ENCODE results near the gene TNFRSF12A. TPM values are rescaled to one million over a fixed set of nuclear protein-coding genes. Genes with fewer than 3 reads are reported as not detected.

TNFRSF12A gene
- total and polyA plus RNA-seq, 9 of the 15 experiments (the other 6 are each of a cell fraction or from before 2014, with no cell fraction given): 0.41 to 61.8 (median 26.5) TPM

DNA sequence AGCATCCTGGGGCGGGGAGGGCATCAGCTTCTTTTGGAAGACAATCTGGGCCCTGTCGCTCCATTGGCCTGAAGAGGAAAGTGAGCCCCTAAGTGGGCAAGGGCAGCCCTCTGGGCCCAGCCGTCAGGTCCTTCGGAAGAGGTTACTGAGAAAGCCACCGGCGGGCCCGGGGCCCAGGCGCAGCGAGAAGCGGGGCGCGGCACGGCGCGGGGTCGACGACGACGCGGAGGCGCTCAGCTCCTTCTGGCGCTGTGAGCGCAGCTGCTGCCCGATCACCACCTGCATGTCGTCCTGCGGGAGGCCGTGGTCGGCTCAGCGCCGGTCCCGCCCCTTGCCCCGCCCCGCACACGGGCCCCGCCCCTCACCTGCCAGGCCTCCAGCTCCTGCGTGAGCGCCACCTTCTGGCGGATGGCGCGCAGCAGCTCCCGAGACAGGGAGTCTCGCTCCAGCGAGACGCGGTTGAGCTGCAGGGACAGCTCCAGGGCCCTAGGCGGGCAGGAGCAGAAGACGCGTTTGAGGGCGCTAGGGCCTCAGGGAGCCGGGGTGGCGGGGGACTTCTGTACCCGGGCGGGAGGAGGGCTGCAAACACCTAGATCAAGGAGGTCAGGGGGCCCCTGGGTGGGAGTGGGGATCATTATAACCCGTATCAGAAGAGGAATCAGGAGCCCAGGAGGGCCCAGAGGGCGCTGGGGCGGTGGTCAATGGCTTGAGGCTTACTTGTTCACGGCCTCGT, 8.0 kb downstream of the TNFRSF12A start (continued):
- TF ChIP-seq SP2 (IDR thresholded peaks at IDR 0.05; ENCODE audit: extremely low read depth, low read depth, low read length, poor library complexity, severe bottlenecking) (no peak), U2AF1 (optimal IDR thresholded peaks at IDR 0.05; ENCODE audit: low read depth, low read length) (no peak), SMC3 (conservative IDR thresholded peaks at IDR 0.05; ENCODE audit: insufficient read depth, low read depth, low read length) (peak; percentile 66), RB1 (IDR thresholded peaks at IDR 0.05; ENCODE audit: low read depth) (peak; percentile 77; the same call in 1 of the 2 replicates), PHF21A (IDR thresholded peaks at IDR 0.05; ENCODE audit: borderline replicate concordance, low read depth) (no peak), RAD21 (CRISPR knock-in tag; conservative IDR thresholded peaks at IDR 0.05 in 1 of 2, IDR thresholded peaks at IDR 0.05 in 1 of 2) (peak; percentile 66 to 72), KLF1 (tag; IDR thresholded peaks at IDR 0.05) (no peak), BHLHE40 (IDR thresholded peaks at IDR 0.05; ENCODE audit: low read length) (peak; percentile 79), POLR2A (conservative IDR thresholded peaks at IDR 0.05) (0 out of 2 replicates have a peak, but pooled peaks have one; percentile 29), HCFC1 (IDR thresholded peaks at IDR 0.05; ENCODE audit: low read depth, low read length) (peak; percentile 34; the same call in 1 of the 2 replicates), ETV6 (IDR thresholded peaks at IDR 0.05; ENCODE audit: borderline replicate concordance in 1 of 2, low read depth in 2 of 2, low read length in 1 of 2) (no peak), ETV6 (CRISPR knock-in tag; IDR thresholded peaks at IDR 0.05; ENCODE audit: borderline replicate concordance) (no peak), FOXM1 (IDR thresholded peaks at IDR 0.05; ENCODE audit: low read depth) (no peak), FOXM1 (CRISPR knock-in tag; IDR thresholded peaks at IDR 0.05; ENCODE audit: low read depth) (0 out of 2 replicates have a peak, but pooled peaks have one; percentile 42), ZNF695 (CRISPR knock-in tag; IDR thresholded peaks at IDR 0.05) (no peak)
- TF ChIP-seq, protein P1, sequence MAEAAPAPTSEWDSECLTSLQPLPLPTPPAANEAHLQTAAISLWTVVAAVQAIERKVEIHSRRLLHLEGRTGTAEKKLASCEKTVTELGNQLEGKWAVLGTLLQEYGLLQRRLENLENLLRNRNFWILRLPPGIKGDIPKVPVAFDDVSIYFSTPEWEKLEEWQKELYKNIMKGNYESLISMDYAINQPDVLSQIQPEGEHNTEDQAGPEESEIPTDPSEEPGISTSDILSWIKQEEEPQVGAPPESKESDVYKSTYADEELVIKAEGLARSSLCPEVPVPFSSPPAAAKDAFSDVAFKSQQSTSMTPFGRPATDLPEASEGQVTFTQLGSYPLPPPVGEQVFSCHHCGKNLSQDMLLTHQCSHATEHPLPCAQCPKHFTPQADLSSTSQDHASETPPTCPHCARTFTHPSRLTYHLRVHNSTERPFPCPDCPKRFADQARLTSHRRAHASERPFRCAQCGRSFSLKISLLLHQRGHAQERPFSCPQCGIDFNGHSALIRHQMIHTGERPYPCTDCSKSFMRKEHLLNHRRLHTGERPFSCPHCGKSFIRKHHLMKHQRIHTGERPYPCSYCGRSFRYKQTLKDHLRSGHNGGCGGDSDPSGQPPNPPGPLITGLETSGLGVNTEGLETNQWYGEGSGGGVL (CRISPR knock-in tag; IDR thresholded peaks at IDR 0.05): no peak
- TF ChIP-seq, protein P2, sequence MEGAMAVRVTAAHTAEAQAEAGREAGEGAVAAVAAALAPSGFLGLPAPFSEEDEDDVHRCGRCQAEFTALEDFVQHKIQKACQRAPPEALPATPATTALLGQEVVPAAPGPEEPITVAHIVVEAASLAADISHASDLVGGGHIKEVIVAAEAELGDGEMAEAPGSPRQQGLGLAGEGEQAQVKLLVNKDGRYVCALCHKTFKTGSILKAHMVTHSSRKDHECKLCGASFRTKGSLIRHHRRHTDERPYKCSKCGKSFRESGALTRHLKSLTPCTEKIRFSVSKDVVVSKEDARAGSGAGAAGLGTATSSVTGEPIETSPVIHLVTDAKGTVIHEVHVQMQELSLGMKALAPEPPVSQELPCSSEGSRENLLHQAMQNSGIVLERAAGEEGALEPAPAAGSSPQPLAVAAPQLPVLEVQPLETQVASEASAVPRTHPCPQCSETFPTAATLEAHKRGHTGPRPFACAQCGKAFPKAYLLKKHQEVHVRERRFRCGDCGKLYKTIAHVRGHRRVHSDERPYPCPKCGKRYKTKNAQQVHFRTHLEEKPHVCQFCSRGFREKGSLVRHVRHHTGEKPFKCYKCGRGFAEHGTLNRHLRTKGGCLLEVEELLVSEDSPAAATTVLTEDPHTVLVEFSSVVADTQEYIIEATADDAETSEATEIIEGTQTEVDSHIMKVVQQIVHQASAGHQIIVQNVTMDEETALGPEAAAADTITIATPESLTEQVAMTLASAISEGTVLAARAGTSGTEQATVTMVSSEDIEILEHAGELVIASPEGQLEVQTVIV (CRISPR knock-in tag; IDR thresholded peaks at IDR 0.05; ENCODE audit: borderline replicate concordance): no peak
- TF ChIP-seq, protein P3, sequence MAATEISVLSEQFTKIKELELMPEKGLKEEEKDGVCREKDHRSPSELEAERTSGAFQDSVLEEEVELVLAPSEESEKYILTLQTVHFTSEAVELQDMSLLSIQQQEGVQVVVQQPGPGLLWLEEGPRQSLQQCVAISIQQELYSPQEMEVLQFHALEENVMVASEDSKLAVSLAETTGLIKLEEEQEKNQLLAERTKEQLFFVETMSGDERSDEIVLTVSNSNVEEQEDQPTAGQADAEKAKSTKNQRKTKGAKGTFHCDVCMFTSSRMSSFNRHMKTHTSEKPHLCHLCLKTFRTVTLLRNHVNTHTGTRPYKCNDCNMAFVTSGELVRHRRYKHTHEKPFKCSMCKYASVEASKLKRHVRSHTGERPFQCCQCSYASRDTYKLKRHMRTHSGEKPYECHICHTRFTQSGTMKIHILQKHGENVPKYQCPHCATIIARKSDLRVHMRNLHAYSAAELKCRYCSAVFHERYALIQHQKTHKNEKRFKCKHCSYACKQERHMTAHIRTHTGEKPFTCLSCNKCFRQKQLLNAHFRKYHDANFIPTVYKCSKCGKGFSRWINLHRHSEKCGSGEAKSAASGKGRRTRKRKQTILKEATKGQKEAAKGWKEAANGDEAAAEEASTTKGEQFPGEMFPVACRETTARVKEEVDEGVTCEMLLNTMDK (IDR thresholded peaks at IDR 0.05; ENCODE audit: borderline replicate concordance, insufficient read depth, low read depth, low read length, poor library complexity, severe bottlenecking): peak; percentile 94

All from K562 (cell line).